PC-9 (cell line): ENCODE measurements around the gene SND1.

Source experiments
- CTCF ChIP-seq: fragments of 200-600 bp; sonication (generic); conservative IDR thresholded peaks from 2 replicates; pipeline ENCODE4 v1.6.1; 2017; ENCODE audit warnings: mixed run types, antibody characterized with exemption, mild to moderate bottlenecking, moderate library complexity
- EZH2 ChIP-seq: fragments of 200-600 bp; sonication (generic); IDR thresholded peaks from 2 replicates; pipeline ENCODE4 v1.8.0; 2017; ENCODE audit warnings: antibody characterized with exemption, low read depth

DNA sequence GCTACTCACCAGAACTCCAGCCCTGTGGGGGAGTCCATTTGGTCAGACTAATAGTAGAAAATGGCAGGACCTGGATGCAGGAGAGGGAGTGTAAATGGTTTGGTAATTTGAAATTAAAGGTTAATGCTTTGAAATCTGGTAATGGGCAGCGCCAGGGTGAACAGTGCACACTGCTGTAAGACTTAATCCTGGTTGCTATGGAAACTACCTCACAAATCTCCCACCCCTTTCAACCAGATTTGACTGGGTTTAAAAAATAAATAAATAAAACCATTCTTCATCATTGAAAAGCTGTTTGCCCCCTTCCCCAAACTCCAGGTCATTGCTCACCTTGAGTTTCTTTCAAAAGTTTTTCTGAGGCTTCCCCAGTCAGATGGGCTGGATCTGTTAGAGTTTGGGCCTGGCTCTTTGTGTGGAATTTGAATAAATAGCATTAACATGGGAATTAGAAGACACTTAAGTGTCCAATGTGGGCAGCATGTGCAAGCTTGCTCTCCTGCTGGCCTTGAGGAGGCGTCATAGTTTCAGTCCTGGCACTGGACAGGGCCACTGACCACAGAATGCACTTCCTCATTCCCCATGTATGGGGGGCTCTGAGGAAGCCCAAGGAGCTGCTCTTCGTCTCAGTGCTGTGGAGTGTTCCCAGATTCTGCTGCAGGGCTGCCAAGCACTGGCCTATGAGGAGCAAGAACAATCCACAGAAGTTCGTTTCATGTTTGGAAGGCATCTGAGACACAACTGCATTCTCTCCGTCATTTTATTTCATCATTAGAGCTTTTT, 288.6 kb downstream of the SND1 start:
- TF ChIP-seq CTCF (no peak), EZH2 (no peak)
